Measurements from ENCODE around the gene DNLZ.
A peak's percentile ranks its signal among the peaks of the same experiment; 100 is the strongest.

Gene DNLZ

DNA sequence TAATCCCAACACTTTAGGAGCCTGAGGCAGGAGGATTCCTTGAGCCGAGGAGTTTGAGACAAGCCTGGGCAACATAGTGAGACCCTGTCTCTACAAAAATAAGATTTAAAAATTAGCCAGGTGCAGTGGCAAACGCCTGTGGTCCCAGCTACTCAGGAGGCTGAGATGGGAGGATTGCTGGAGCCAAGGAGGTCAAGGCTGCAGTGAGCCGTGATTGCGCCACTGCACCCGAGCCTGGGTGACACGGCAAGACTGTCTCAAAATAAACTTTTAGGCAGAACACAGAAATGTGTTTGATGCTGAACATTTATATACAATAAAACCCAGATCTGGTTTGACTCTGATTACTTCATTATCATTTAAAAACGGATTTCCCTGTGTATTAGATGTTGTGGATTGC is 41.9 kb upstream of the DNLZ start:
- TF ChIP-seq, protein P1, sequence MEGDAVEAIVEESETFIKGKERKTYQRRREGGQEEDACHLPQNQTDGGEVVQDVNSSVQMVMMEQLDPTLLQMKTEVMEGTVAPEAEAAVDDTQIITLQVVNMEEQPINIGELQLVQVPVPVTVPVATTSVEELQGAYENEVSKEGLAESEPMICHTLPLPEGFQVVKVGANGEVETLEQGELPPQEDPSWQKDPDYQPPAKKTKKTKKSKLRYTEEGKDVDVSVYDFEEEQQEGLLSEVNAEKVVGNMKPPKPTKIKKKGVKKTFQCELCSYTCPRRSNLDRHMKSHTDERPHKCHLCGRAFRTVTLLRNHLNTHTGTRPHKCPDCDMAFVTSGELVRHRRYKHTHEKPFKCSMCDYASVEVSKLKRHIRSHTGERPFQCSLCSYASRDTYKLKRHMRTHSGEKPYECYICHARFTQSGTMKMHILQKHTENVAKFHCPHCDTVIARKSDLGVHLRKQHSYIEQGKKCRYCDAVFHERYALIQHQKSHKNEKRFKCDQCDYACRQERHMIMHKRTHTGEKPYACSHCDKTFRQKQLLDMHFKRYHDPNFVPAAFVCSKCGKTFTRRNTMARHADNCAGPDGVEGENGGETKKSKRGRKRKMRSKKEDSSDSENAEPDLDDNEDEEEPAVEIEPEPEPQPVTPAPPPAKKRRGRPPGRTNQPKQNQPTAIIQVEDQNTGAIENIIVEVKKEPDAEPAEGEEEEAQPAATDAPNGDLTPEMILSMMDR (IDR thresholded peaks at IDR 0.05; ENCODE audit: low read depth, low read length, missing control alignments), result no peak
- no peak for DNase-seq (ENCODE audit: low read depth)

GRCh38 chr9:136404801-136405136 is 41.2 kb upstream of the DNLZ start:
- TF ChIP-seq, protein P1 (IDR thresholded peaks at IDR 0.05; ENCODE audit: low read depth, low read length, missing control alignments), result no peak
- H3K4me3 ChIP-seq (ENCODE audit: low read depth, low read length), result peak overlapping the region; percentile 12; the same call in 1 of the 2 replicates
- no peak for DNase-seq (ENCODE audit: low read depth)

More for the DNA sequence above, 41.9 kb upstream of the DNLZ start:
- no peak overlapping the region for H3K4me3 ChIP-seq (ENCODE audit: low read depth, low read length)

- TF ChIP-seq, protein P1 (IDR thresholded peaks at IDR 0.05; ENCODE audit: low read depth, low read length, missing control alignments), result no peak
- peak overlapping the region; percentile 13 for H3K4me3 ChIP-seq (ENCODE audit: low read depth, low read length)
- DNase-seq (ENCODE audit: low read depth), result no peak
These were observed 40.6 kb upstream of the DNLZ start for GRCh38 chr9:136403915-136404800.

DNA sequence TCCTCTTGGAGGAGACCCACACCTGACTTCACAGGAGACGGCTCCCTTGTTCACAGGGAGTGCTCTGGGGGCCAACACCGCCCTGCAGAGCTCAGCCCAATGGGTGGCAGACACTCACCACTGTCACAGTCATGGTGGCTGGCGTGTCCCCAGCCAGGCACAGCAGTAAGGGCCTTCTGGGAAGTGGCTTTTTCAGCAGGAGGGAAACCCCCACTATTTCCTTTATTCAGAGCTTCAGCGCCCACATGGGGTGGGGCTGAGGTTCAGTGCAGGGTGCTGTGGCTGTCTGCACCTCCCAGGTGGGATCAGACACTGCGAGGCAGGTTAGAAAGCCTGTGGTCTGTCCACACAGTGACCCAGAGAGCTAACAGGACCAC is 40.0 kb upstream of the DNLZ start:
- TF ChIP-seq, protein P1 (IDR thresholded peaks at IDR 0.05; ENCODE audit: low read depth, low read length, missing control alignments), result no peak
- DNase-seq (ENCODE audit: low read depth), result no peak
- no peak overlapping the region for H3K4me3 ChIP-seq (ENCODE audit: low read depth, low read length)

DNA sequence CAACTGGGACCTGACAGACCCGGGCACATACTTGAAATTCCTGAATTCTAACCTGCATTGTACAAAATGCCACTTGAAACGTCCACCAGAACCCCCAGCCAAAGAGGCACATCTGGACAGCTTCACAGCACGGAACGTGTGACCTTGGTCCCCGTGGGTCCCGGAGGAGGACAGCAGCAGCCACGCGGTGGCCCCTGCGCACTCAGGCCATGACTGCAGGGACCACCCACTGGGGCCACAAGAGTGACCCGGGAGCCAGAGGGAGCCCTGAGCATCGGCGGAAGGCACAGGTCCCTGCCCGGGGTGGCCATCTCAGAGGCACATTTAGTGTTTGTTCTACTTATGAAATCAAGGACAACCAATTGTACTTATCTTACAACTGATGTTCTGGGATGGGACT is 38.5 kb upstream of the DNLZ start:
- no peak overlapping the region for H3K4me3 ChIP-seq (ENCODE audit: low read depth, low read length)
- TF ChIP-seq, protein P1 (IDR thresholded peaks at IDR 0.05; ENCODE audit: low read depth, low read length, missing control alignments), result no peak
- no peak for DNase-seq (ENCODE audit: low read depth)

GRCh38 chr9:136401173-136401922 is 37.8 kb upstream of the DNLZ start:
- DNase-seq (ENCODE audit: low read depth), result no peak
- no peak overlapping the region for H3K4me3 ChIP-seq (ENCODE audit: low read depth, low read length)
- TF ChIP-seq, protein P1 (IDR thresholded peaks at IDR 0.05; ENCODE audit: low read depth, low read length, missing control alignments), result no peak

All from GM12864 (cell line).